CD4-positive, alpha-beta T cell treated with Interferon alpha-2 for 1 hour (primary cell): ENCODE data around the gene MFAP2.

Source experiments
- DNase-seq, 2 donors: peaks; one replicate each; pipeline ENCODE4 v3.0.0-alpha.2; 2020 to 2022

Gene MFAP2

GRCh38 chr1:17007121-17007520, 26.7 kb upstream of the MFAP2 start:
- no peak for DNase-seq

GRCh38 chr1:17005365-17005740, 24.9 kb upstream of the MFAP2 start:
- no peak for DNase-seq

GRCh38 chr1:17004466-17005364, 24.3 kb upstream of the MFAP2 start:
- no peak for DNase-seq

- no peak for DNase-seq
Measured at GRCh38 chr1:17002524-17002902, 22.1 kb upstream of the MFAP2 start.

- no peak for DNase-seq
Measured at GRCh38 chr1:17001760-17002523, 21.5 kb upstream of the MFAP2 start.

- DNase-seq: no peak
Measured at GRCh38 chr1:16999863-17000262, 19.4 kb upstream of the MFAP2 start.

- DNase-seq: no peak
Measured at GRCh38 chr1:16998589-16998988, 18.2 kb upstream of the MFAP2 start.

GRCh38 chr1:16996845-16997244, 16.4 kb upstream of the MFAP2 start:
- DNase-seq: no peak

- no peak for DNase-seq
Measured at GRCh38 chr1:16993521-16994038, 13.2 kb upstream of the MFAP2 start.

GRCh38 chr1:16992675-16993074, 12.3 kb upstream of the MFAP2 start:
- no peak for DNase-seq

- no peak for DNase-seq
Measured at GRCh38 chr1:16992102-16992501, 11.7 kb upstream of the MFAP2 start.

- no peak for DNase-seq
Measured at GRCh38 chr1:16991571-16991970, 11.2 kb upstream of the MFAP2 start.

- no peak for DNase-seq
Measured at GRCh38 chr1:16989676-16990391, 9.4 kb upstream of the MFAP2 start.

- no peak for DNase-seq
Measured at GRCh38 chr1:16988210-16988609, 7.8 kb upstream of the MFAP2 start.

- no peak for DNase-seq
Measured at GRCh38 chr1:16986962-16987361, 6.5 kb upstream of the MFAP2 start.

GRCh38 chr1:16986560-16986959, 6.1 kb upstream of the MFAP2 start:
- DNase-seq: no peak

GRCh38 chr1:16986113-16986512, 5.7 kb upstream of the MFAP2 start:
- no peak for DNase-seq

- no peak for DNase-seq
Measured at GRCh38 chr1:16984717-16985116, 4.3 kb upstream of the MFAP2 start.

- no peak for DNase-seq
Measured at GRCh38 chr1:16983649-16984048, 3.2 kb upstream of the MFAP2 start.

- DNase-seq: no peak
Measured at GRCh38 chr1:16982902-16983301, 2.5 kb upstream of the MFAP2 start.

- DNase-seq: no peak
Measured at GRCh38 chr1:16981269-16981849, 939 bp upstream of the MFAP2 start.

- no peak for DNase-seq
Measured at GRCh38 chr1:16979475-16980327, 719 bp downstream of the MFAP2 start.
